ENCODE results near the gene VAV2.
"Not testable (repeated sequence)": the region's sequence is repeated elsewhere in the genome, so short reads cannot be mapped to it uniquely, and the experiment has no call there.

Gene VAV2

DNA sequence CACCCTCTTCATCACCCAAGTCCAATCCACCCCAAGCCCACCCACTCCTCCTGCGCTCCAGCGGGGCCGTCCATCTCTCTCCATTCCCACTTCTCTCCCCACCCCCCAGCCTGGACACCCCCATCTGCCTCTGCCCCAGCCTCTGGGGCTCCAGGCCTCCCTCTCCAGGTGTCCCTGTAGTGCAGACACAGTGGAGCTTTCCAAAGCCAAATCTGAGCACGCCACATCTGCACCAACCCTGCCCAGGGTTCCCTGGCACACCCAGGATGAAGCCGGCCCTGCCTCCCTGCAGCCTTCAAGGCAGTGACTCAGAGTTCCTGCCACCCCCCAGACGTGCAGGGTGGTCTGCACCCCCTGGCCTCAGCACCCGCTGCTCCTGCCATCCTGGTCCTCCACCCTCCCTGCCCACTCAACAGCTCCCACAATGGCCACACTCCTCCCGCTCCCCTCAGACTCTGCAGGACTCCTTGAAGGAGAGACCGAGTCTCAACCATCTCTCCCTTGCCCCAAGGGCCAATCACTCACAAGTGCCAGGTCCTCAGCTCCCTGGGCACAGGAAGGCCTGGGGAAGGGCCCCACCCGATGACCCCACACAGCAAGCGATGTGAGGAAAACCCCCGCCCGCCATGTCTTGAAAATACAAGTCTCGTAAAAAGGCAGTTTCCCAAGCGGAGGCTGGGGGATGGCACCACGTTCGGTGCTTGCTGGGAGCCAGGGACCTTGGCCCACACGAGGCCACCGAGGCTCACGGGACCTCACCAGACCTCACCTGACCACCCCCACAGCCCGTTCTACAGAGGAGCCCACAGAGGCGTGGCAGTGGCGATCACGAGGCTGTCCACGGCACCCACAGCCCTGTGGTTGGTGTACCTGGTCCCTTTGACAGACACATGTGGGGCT lies 22.2 kb downstream of the VAV2 start:
- DNase-seq (ENCODE audit: low read depth in 2 of 2): no peak

GRCh38 chr9:133968966-133969617 lies 23.0 kb downstream of the VAV2 start:
- DNase-seq (ENCODE audit: low read depth in 2 of 2): no peak

GRCh38 chr9:133968428-133968827 lies 23.7 kb downstream of the VAV2 start:
- DNase-seq (ENCODE audit: low read depth in 2 of 2): no peak

DNA sequence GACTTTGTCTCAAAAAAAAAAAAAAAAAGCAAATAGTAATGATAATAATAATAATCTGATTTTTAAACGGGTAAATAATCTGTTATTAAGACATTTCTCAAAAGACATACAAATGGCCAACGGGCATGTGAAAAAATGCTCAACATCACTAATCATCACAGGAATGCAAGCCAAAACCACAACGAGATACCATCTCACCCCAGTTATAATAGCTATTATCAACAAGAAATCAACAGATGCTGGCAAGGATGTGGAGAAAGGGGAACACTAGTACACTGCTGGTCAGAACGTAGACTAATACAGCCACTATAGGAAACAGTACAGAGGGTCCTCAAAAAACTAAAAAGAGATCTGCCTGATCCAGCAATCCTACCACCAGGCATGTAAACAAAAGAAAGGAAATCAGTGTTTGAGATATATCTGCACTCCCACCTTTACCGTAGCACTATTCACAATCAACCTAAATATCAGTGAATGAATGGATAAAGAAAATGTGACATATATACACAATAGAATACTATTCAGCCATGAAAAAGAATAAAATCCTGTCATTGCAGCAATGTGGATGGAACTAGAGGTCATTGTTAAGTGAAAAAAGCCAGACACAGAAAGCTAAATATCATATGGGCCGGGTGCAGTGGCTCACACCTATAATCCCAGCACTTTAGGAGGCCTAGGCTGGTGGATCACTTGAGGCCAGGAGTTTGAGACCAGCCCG lies 24.9 kb downstream of the VAV2 start:
- no peak for DNase-seq (ENCODE audit: low read depth in 2 of 2)

GRCh38 chr9:133964463-133964862 lies 27.7 kb downstream of the VAV2 start:
- DNase-seq (ENCODE audit: low read depth in 2 of 2): no peak

DNA sequence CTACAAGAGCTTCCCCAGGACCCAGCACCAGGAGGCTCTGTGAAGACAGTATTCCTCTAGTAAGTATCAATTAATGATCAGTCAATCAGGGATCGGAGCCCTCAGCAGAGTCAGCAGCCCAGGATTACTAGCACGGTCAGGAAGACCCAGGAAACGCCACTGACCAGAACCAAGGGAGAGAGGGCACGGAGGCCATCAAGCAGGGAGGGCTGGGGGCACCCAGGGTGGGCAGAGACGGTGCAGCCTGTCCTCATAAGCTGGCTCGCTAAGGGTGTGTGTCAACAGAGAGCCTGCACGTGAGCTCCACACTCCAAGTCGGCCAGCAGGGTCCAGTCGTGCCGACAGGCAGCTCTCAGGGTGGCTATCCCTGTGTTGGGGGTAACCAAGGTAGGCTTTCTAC lies 29.0 kb downstream of the VAV2 start:
- DNase-seq (ENCODE audit: low read depth in 2 of 2): no peak

DNA sequence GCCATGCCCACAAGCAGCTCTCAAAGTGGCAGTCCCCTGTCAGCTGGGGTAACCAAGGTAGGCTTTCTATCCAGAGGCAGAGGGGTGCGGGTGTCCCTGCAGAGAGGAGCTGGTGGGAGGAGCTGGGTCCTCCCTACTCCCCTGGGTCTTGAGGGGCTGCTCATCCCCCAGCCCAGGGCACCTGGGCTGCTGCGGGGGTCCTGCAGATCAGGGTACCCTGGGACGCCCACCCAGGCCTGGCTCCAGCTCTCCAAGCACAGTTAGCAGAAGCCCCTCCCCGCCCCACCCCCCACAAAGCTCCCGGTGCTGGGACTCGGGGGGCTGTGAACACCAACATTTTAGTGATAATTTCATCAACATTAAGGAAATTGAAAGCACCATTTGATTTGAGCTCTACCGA lies 29.8 kb downstream of the VAV2 start:
- DNase-seq (ENCODE audit: low read depth in 2 of 2): no peak

GRCh38 chr9:133961226-133962165 lies 30.6 kb downstream of the VAV2 start:
- no peak for DNase-seq (ENCODE audit: low read depth in 2 of 2)

- no peak for DNase-seq (ENCODE audit: low read depth in 2 of 2)
These were observed 31.5 kb downstream of the VAV2 start for GRCh38 chr9:133960568-133961129.

DNA sequence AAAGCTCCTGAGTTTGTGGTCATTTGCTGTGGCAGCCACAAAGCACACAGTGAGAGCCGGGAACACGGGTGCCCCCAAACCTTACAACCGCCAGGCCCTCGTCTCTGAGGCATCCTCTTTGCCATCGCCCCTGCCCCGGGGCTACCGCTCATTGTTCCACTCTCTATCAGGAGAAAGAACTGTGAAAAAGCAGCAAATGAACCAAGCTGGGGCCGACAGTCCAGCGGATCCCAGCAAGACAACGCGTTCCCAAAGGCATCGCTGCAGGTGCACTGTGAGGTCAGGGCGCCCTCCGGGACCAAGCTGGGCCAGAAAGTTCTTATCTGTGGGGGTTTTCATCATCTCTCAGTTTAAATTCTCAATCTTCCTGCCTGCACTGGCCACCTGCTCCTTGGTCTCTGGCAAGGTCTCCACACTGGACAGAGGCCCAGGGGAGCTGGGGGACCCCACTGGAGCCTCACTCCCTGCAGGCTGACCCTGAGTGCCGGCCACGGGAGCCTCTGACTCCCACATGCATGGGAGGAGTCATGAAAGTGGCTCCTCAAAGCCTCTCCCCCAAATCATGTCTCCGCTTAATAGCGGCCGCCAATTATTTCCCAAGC lies 32.1 kb downstream of the VAV2 start:
- no peak for DNase-seq (ENCODE audit: low read depth in 2 of 2)

- DNase-seq (ENCODE audit: low read depth in 2 of 2): no peak
These were observed 33.0 kb downstream of the VAV2 start for GRCh38 chr9:133959171-133959570.

- DNase-seq (ENCODE audit: low read depth in 2 of 2): no peak
These were observed 33.4 kb downstream of the VAV2 start for GRCh38 chr9:133958756-133959155.

DNA sequence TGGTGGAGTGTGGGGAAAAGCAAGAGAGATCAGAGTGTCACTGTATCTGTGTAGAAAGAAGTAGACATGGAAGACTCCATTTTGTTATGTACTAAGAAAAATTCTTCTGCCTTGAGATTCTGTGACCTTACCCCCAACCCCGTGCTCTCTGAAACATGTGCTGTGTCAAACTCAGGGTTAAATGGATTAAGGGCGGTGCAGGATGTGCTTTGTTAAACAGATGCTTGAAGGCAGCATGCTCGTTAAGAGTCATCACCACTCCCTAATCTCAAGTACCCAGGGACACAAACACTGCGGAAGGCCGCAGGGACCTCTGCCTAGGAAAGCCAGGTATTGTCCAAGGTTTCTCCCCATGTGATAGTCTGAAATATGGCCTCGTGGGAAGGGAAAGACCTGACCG lies 34.4 kb downstream of the VAV2 start:
- DNase-seq (ENCODE audit: low read depth in 2 of 2): not testable (repeated sequence)

DNA sequence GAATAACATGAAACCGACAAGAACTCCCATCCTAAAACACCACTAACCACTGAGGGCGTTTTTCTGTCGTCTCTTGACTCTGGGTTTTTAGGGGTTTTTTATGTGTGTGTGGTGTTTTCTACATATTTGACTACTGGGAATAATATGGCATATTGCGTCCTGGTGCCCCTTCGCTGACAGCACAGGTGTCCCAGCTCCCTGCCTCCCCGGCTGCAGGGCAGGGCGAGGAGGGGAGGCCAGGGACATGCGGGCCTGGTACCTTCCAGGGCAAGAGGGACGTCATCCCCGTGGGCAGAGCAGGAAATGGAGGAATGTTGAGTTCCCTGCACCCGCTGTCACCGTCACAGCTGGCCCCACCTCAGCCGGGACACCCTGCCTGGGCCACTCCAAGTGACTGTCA lies 34.8 kb downstream of the VAV2 start:
- no peak for DNase-seq (ENCODE audit: low read depth in 2 of 2)

- DNase-seq (ENCODE audit: low read depth in 2 of 2): no peak
These were observed 35.5 kb downstream of the VAV2 start for GRCh38 chr9:133956520-133957076.

- DNase-seq (ENCODE audit: low read depth in 2 of 2): no peak
These were observed 36.2 kb downstream of the VAV2 start for GRCh38 chr9:133955821-133956411.

- DNase-seq (ENCODE audit: low read depth in 2 of 2): no peak
These were observed 37.1 kb downstream of the VAV2 start for GRCh38 chr9:133954862-133955529.

DNA sequence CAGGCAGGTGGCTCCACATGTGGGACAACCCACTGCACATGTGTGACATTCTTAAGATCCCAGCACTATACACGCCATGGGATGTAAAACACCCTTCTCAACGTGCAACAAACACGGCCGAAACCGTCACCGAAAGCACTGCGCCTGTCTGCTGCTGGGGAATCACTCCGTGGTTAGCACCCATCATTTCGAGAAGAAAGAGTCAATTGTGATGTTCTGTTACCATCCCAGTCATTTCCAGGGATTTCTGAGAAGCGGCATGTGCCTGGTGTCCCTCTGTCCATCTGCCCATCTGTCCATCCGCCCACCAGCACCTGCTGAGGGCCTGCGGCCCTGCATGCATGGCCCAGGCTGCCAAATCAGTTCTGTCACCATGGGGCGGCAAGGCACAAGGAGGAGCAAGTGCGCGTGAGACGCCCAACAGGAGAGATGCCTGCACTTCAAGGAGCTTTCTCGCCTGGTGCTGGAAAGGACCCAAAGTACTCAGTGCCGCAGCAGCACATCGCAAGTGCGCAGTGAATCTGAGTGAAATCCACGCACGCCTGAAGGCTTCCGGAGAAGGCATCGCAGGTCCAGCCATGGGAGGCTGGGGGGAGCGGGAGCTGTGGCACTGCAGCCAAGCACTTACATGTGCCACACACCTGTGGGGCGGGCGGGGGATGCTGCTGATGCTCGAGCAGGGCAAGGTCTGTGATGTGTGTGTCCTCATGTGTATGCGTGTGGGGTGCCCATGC lies 38.0 kb downstream of the VAV2 start:
- no peak for DNase-seq (ENCODE audit: low read depth in 2 of 2)

DNA sequence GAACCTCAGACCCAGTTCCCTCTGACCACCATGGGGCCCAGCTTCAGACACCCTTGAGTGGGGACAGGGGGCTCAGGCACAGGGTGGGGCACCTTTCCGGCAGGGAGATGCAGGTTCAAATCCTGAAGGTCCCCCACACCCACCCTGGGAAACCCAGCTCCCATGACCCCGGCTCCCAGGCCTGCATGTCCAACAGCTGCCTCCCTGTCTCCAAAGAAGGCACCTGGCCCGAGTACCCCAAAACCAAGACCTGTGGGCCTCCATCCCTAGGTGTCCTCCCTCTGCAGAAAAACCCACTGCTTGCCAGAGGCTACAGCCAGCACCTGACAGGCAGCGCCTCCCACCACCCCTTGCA lies 38.5 kb downstream of the VAV2 start:
- no peak for DNase-seq (ENCODE audit: low read depth in 2 of 2)

Data from stimulated activated CD8-positive, alpha-beta memory T cell treated with anti-CD3 and anti-CD28 coated beads, Interleukin-15, amount 100 ng/mL, for 48 hours (primary cell).